LNCaP clone FGC (cell line): ENCODE data around the gene TYW1B.
"Not testable (repeated sequence)": the region's sequence is repeated elsewhere in the genome, so short reads cannot be mapped to it uniquely, and the experiment has no call there.

Experiments
- DNase-seq: peaks from one replicate; pipeline ENCODE4 v3.0.0-alpha.2; 2011; ENCODE audit warnings: low read depth
- H3K4me3 ChIP-seq: 2 replicates; pipeline ENCODE4 v1.5.1; 2011; ENCODE audit warnings: mild to moderate bottlenecking, low read depth, low read length, control low read depth
- CTCF ChIP-seq: IDR thresholded peaks from 2 replicates; pipeline ENCODE4 v1.5.1; 2012; ENCODE audit warnings: mild to moderate bottlenecking; ENCODE audit not compliant: control insufficient read depth, insufficient read depth; ENCODE audit errors: extremely low read depth

TYW1B gene

GRCh38 chr7:72829687-72830354 is 1.8 kb upstream of the TYW1B start:
- peak; percentile 25 for DNase-seq
- H3K4me3 ChIP-seq: peak overlapping the region; percentile 79
- TF ChIP-seq CTCF: peak; percentile 59

GRCh38 chr7:72829291-72829686 is 1.3 kb upstream of the TYW1B start:
- H3K4me3 ChIP-seq: peak overlapping the region; percentile 79

GRCh38 chr7:72823765-72824732 is 4.0 kb downstream of the TYW1B start:
- DNase-seq, H3K4me3 ChIP-seq: not testable (repeated sequence)

More at GRCh38 chr7:72829291-72829686, 1.3 kb upstream of the TYW1B start:
- peak; percentile 98 for DNase-seq

GRCh38 chr7:72822497-72822896 is 5.5 kb downstream of the TYW1B start:
- H3K4me3 ChIP-seq, DNase-seq: not testable (repeated sequence)

GRCh38 chr7:72818663-72819361 is 9.2 kb downstream of the TYW1B start:
- DNase-seq, H3K4me3 ChIP-seq: not testable (repeated sequence)

- H3K4me3 ChIP-seq, DNase-seq: not testable (repeated sequence)
Measured at GRCh38 chr7:72817661-72818060, 10.3 kb downstream of the TYW1B start.

- H3K4me3 ChIP-seq, DNase-seq: not testable (repeated sequence)
Measured at GRCh38 chr7:72816370-72817157, 11.4 kb downstream of the TYW1B start.

GRCh38 chr7:72810437-72810836 is 17.6 kb downstream of the TYW1B start:
- DNase-seq, H3K4me3 ChIP-seq: not testable (repeated sequence)

- not testable (repeated sequence) for DNase-seq, H3K4me3 ChIP-seq
Measured at GRCh38 chr7:72808511-72808910, 19.5 kb downstream of the TYW1B start.

- H3K4me3 ChIP-seq, DNase-seq: not testable (repeated sequence)
Measured at GRCh38 chr7:72806851-72807250, 21.1 kb downstream of the TYW1B start.

GRCh38 chr7:72805526-72806494 is 22.2 kb downstream of the TYW1B start:
- TF ChIP-seq CTCF: no peak
- no peak for DNase-seq
- no peak overlapping the region for H3K4me3 ChIP-seq

- not testable (repeated sequence) for DNase-seq, H3K4me3 ChIP-seq
Measured at GRCh38 chr7:72803778-72804177, 24.2 kb downstream of the TYW1B start.

GRCh38 chr7:72801564-72801963 is 26.4 kb downstream of the TYW1B start:
- not testable (repeated sequence) for DNase-seq, H3K4me3 ChIP-seq

GRCh38 chr7:72795401-72795800 is 32.6 kb downstream of the TYW1B start:
- not testable (repeated sequence) for H3K4me3 ChIP-seq, DNase-seq
